Measurements from ENCODE around the gene CENPX.

Gene CENPX

GRCh38 chr17:82021900-82022309 lies 773 bp downstream of the CENPX start:
- peak in 1 of 2 experiments; percentile 43 for DNase-seq

DNA sequence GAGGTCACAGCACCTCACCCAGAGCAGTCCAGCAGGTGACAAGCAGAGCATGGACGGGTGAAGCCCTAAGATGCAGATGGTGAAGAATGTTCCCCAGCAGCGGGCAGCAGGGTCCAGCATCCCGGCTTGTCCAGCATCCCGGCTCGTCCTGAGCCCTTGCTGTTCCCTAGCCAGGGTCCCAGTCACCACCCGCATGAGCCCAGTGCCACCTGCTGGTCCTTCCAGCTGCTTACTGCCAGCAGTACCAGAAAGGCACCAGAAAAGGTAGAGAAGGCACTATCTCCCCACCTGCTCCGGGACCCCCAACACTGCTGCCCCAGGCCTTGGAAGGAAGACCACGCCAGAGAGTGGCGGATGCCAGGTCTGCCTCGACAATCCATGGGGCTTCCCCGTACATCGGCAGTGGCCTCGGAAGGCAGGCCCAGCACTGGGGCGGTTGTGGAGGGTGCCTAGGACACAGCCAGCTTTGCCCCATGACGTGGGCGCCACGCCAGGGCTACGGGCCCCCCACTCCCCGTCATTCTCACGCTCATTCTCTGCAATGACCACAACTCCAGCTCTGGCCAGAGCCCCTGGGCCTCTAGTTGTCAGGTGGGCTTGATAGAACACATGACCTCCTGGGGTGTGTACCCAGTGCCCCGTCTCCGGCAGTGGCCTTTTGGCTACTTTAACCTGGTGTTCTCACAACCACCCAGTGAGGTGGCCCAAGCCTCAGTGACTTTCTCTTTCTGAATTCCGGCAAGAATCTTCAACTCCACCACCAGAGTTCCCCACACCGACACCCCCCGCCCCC lies 1.4 kb downstream of the CENPX start:
- peak; percentile 74 to 78 for DNase-seq

DNA sequence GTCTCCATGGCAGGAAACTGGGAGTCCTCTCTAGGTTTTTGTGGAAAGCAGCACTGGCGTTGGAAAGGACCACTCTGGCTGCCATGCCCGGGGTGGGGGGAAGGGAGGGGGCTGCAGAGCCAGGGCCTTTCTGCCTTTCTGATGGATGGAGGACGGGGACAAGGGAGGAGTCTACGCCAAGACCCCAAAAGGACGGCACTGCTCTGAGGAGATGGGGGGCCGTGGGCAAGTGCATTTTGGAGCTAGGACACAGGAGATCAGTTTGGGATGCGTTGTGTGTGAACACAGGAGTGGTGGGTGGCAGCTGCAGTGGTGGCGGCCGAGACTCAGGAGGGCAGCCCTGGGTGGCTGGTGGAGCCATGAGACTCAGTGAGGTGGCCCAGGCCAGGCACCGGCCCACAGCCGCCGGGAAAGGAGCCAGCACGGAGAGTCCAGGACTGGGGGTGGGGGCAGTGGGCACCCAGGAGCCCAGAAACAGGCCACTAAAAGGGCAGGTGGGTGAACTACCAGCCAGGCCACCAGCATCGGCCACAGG lies 2.0 kb downstream of the CENPX start:
- no peak for DNase-seq

DNA sequence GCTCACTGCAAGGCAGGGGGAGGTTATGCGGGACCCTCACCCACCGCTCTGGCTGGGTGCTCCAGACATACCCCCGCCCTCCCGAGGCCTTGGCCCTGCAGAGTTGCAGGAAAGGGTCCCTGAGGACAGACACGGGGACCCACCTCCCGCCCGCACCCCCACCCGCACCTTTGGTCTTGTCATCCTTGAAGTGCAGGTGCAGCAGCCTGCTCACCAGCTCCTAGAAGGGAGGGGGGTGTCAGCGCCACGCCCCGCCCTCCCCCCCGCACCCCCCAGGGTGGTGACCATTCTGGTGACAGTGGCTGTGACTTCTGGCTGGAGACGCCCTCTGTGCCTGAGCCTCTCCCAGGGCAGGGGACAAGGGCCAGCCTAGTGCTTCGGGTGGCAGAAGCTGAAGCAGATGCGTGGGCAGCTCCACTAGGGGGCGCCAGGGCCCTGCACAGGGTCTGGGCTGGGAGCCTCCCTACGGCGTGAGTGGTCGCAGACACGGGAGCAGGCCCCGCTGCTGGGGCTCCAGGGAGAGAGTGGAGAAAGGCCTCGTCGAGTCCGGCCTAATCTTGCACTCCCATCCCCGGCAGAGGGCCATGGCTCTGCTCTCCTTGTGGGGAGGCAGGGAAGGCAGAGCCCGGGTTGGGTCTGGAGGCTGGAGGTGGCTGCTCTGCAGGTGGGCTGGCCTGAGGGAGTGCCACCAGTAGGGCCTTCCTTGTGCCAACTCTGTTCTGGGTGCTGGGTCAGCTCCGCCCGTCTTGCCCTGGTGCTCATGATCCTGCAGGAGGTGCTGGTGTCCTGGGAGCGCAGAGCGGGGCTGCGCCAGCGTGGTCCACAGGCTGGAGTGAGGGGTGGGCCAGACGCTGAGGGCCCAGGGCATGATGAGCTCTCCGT lies 2.7 kb downstream of the CENPX start:
- peak; percentile 82 to 85 for DNase-seq

DNA sequence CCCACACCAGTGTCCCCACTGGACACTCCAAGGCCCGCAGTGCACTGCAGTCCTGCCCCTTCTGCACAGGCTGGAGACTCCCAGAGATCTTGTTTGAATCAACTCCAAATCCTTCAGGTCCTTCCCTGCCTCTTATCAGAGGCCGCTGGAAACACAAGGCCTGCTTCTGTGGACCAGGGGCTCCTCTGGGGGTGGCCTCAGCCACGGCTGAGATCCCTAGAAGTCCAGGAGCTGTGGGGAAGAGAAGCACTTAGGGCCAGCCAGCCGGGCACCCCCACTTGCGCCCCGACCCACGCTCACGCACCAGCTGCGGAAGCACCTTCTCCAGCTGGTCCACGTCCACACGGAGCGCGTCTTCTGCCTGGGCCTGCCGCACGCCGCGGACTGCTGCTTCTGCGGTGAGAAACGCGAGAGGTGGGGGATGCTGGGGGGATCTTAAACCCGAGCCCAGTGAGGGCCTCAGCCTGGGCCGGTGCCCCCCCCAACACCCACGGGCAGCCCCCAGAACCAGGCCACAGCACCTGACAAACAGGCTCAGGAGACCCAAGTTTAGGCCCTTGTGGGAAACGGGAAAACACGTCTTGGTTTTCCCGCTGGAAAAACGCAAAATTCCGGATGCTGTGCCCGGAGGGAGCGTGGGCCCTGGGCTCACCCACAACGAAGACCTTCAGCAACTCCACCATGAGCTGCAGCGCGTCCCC lies 3.5 kb downstream of the CENPX start:
- DNase-seq, result no peak

DNA sequence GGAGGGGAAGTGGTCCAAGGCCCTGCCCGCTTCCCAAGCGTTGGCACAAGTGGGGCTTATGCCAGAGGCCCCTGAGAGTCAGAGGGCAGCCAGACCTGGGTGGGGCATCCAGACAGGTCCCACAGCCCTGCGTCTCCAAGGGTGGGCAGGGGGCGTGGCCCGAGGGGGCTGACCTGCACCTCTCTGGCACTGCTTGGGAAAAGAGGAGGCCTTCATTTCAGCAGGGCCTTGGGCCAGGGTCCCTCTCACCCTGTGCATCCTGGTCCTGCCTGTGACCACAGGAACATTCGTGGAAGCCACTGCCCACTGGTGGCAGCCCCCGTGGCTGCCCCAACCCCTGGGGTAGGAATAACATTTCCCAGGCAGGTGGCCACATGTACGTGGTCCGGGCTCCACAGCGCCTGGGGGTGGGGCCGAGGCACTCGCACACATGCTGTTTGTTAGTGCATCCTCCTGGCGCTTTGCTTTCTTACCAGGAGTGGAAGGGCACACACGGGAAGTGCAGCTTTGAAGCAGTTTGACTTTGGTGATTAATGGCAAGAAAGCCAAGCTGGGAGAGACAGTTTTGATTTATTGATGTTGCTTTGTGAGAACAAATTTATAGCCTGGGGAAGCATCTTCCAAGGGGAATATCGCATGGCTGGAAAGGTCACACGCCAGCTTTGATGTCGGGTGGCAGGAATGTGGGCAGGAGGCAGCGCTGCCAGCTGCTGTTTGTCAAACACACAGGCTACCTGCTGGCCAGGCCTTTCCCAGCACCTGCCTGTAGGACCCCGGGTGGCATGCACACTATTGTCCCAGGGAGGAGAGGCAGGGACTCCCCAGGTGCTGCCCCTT lies 4.3 kb downstream of the CENPX start:
- DNase-seq, result no peak

DNA sequence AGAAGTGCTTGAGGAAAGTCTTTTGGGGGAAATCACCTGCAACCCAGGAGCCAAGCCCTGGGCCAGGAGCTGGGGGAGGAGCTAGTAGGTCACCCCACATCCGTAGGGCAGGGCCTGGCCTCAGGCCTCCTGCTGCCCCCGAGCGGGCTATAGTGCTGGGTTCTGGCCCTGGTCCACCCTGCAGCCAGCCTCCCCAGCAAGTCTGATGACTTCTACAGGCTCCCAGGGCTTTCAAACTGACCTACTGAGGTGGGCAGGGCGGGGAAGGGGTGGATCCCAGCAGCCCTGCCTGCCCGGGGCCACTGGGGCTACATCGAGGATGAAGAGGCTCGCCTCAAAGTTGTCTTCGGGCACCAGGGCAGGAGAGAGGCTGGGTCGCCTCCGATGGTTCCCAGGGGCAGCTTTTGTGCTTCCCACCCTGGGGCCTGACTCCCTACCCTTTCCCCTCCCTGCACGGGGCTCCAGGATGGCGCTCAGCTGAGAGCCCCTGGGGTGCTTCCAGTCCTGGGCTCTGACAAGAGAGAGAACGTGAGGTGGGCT lies 5.0 kb downstream of the CENPX start:
- DNase-seq, result no peak

DNA sequence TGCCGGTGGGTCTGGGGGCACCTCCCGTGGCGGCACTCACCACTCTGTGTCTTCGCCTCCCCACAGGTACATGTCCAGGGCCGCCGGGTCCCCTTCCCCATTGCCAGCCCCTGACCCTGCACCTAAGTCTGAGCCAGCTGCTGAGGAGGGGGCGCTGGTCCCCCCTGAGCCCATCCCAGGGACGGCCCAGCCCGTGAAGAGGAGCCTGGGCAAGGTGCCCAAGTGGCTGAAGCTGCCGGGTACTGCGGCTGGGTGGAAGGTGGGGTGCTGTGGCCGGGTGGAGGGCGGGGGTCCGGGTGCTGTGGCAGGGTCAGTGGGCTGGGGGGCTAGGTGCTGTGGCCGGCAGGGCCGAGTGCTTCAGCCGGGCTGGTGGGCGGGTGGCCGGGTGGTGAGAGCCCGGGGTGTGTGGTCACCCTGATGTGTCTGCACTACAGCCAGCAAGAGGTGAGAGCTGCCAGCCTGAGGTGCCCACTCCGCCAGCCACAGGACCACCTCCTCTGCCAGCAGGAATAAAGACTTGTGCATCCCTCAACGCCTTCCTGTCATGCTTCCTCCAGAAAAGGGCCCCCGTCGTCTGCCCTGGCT lies 5.7 kb downstream of the CENPX start:
- DNase-seq, result no peak

DNA sequence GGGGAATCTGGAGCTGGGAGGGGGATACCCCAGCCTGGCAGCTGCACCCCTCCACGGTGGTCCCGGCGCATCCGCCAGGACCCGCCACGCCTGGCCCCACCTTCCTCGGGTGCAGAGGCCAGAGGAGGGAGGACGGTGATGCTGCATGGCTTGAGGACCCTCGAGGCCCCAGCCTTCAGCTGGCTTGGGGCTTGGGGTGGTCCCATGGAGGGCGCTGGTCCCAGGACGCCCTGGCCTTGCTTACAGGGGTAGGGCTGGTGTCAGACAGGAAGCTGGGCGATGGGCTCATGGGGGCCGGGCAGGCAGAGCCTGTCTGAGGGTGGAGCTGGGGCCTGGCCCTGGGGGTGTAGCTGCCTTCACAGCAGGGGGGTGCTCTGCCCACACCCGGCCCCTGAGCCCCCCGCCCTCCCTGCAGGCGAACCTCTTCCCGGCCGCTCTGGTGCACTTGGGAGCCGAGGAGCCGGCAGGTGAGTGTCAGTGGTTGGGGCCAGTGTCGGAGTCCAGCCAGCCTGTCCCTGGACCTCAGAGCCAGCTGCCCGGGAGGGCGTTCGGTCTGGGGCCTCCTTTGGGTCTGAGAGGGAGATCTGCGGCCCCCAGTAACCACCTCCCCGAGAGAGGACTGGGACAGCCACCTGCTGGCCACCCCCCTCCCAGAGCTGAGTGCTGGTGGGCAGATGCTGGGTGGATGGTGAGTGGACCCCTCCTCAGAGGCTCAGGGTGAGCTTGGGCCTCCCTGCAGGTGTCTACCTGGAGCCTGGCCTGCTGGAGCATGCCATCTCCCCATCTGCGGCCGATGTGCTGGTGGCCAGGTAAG lies 6.4 kb downstream of the CENPX start:
- DNase-seq, result no peak

GRCh38 chr17:82015311-82015971 lies 7.2 kb downstream of the CENPX start:
- no peak for DNase-seq

DNA sequence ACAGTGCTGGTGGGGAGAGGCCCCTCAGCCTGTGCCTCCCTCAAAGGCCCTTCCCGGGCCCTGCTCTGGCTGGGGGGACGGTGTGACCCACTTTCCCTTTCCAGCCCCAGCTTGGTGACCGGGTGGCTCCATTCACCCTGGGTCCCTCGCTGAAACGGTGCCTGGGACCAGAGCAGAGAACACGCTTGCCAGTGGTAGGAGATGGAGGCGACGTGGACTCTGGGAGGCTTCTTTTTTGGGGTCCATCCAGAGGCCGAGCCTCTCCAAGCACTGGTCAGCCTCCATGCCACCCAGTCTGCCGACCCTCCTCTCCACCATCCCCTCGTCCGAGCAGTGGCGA lies 7.7 kb downstream of the CENPX start:
- DNase-seq, result no peak

GRCh38 chr17:82014432-82014831 lies 8.2 kb downstream of the CENPX start:
- no peak for DNase-seq

DNA sequence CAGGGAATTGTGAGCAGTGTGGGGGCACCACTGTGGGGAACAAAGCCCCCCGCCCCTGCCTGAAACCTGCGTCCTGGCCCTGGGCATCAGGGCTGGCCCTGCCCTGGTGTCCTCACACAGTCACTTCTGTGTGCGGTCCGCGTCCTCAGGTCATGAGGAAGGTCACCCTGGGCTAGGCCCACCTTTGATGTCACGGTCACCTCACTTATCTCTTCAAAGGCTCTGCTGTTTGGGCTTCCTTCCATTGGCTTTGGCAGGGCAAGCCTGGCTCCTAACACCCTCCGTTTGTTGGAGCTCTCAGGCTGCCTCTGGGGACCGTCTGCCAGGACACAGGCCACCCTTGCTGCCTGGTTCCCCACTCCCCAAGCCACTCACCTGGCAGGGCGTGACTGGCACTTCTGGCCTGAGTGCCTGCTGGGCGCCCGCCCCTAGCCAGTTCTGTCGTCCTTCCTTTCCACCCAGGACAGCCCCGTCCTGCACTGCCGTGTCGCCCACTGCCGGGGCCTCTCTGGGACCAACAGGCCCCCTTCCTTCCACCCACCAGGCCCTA lies 8.8 kb downstream of the CENPX start:
- DNase-seq, result no peak

DNA sequence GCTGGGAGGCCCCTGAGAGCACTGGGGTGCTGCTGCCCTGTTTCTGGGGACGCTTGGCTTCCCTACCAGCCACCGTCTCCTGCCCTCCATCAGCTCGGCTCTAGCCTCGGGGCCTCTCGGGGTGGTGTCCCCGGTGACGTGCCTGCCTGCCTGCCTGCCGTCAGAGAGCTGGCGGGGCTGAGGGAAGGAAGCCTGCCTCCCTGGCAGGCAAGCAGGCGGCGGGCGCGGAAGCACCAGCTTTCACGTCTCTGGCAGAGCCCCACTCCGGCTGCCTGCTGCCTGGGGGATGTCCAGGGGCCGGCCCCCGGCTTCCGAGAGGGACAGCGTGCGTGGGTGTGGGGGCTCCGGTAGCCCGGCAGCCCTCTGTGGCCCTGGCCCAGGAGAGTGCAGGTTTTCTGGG lies 9.3 kb downstream of the CENPX start:
- DNase-seq, result no peak

DNA sequence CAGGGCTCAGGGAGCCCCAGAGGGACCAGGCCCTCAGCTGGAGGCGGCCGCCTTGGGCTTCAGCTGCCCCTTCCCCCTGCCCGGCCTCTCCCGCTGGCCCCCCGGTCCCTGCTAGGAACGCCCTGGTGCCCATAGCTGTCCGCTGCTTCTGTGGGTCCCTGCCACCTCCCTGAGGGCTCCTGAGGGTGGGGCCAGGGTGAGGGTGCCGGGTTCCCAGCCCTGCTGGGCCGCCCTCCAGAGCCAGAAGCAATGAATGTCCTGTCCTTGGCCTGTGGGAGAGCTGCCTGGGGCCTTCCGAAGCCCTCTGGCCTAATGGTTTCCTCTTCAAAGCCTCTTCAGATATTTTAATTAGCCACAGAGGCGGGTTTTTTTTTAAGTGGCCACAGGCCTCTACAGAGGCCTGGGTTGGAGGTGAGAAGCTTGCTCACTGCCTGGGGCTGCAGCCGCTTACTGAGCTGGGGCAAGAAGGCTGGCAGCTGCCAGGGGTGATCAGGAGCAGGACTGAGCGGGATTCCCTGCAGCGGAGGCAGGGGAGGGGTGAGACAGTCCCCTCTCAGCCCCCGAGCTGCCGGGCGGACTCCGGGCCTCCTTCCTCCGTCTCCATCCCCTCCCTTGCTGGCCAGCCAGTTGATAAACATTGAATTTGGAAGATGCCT lies 9.9 kb downstream of the CENPX start:
- DNase-seq, result no peak

GRCh38 chr17:82012261-82012639 lies 10.4 kb downstream of the CENPX start:
- DNase-seq, result no peak

DNA sequence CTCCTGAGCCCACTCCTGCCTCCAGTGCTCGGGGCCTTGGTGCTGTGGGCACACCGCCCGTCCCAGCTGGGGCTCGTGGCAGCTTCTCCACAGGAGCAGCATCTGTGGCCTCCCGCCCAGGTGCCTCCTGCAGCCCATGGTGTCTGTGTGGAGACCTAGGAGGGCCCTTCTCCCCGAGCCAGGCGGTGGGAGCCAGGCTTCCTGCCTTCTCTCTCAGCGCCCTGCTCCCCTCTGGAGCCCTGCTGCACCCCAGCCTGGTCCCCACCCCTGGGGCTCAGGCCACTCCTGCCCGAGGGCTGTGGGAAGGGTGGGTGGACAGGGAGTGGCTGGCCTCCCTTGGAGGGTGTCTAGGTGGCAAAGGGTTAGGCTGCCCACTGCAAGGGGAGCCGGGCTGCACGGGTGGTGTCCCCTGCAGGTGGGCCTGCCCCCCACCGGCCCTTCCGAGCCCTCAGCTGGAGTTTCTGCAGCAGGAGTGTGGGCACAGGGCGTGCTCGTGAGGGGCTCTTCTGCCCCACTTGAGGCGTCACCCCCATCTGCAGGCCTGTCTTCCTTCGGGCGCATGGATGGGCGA lies 11.0 kb downstream of the CENPX start:
- no peak for DNase-seq

GRCh38 chr17:82010575-82011525 lies 11.8 kb downstream of the CENPX start:
- no peak for DNase-seq

All from activated T-cell treated with anti-CD3 and anti-CD28 coated beads, Interleukin-2, amount 50 U/mL, for 48 hours (primary cell).